ENCODE measurements around the gene RHOD. TPM values are rescaled to one million over a fixed set of nuclear protein-coding genes. Genes with fewer than 3 reads are reported as not detected.
A peak's percentile ranks its signal among the peaks of the same experiment; 100 is the strongest.

RHOD gene
- total and polyA plus RNA-seq, 12 donors, result 1.3 to 52.2 (median 3.5) TPM

- Histone ChIP-seq H3K36me3 (replicated peaks in 1 of 2) (no peaks in the 10 kb centered on the region), H3K9me3 (replicated peaks in 1 of 3) (no peaks in the 10 kb centered on the region), H3K27me3 (no peaks in the 10 kb centered on the region), H3K27ac (no peak overlapping the region), H3K4me3 (no peak overlapping the region), H3K4me1 (replicated peaks in 1 of 2) (peaks cover 0 to 10% of the 10 kb centered on the region in 2 donors)
- no peak for DNase-seq
- TF ChIP-seq CTCF (IDR thresholded peaks at IDR 0.05) (no peak), POLR2A (IDR thresholded peaks at IDR 0.05) (no peak)
- intact Hi-C loops (cut with DNase I), result no loop called here
- 84 to 97% (median 90%) methylated on average over 6 of the region's 6 CpGs for WGBS, 4 donors
Observed at GRCh38 chr11:67020949-67021348, 35.7 kb upstream of the RHOD start.

GRCh38 chr11:67022341-67022933 is 34.2 kb upstream of the RHOD start:
- no peaks in the 10 kb centered on the region for H3K36me3 ChIP-seq (replicated peaks in 1 of 2)
- no peaks in the 10 kb centered on the region for H3K9me3 ChIP-seq (replicated peaks in 1 of 3)
- H3K4me3 ChIP-seq, result peak overlapping the region in 1 of 4 donors; percentile 58
- no peaks in the 10 kb centered on the region for H3K27me3 ChIP-seq
- peak; percentile 47 to 79 (median 56) for DNase-seq
- intact Hi-C loops (cut with DNase I), result no loop called here
- 11 to 23% (median 18%) methylated on average over 10 to 20 of the region's 20 CpGs for WGBS, 4 donors
- H3K27ac ChIP-seq, result peak overlapping the region in 1 of 5 donors; percentile 20
- TF ChIP-seq POLR2A (IDR thresholded peaks at IDR 0.05) (no peak), CTCF (IDR thresholded peaks at IDR 0.05) (no peak)
- peaks cover 0 to 10% of the 10 kb centered on the region in 2 donors for H3K4me1 ChIP-seq (replicated peaks in 1 of 2)

GRCh38 chr11:67022961-67023956 is 33.4 kb upstream of the RHOD start, which contains the start of gene SYT12:
TSS of gene SYT12 (plus strand) at chr11:67023134. CDS start at chr11:67030145, 7,011 bp downstream.
- Histone ChIP-seq H3K9me3 (replicated peaks in 1 of 3) (no peaks in the 10 kb centered on the region), H3K36me3 (replicated peaks in 1 of 2) (no peaks in the 10 kb centered on the region), H3K4me1 (replicated peaks in 1 of 2) (peaks cover 0 to 10% of the 10 kb centered on the region in 2 donors), H3K27ac (peak within 1 kb of the TSS in 1 of 5 donors; percentile 20), H3K27me3 (no peaks in the 10 kb centered on the region), H3K4me3 (peak within 1 kb of the TSS in 1 of 4 donors; percentile 58)
- peak in 2 of 7 donors; percentile 31 to 36 for DNase-seq
- 2 to 5% (median 3%) methylated on average over 11 to 113 of the region's 118 CpGs for WGBS, 4 donors
- TF ChIP-seq CTCF (IDR thresholded peaks at IDR 0.05), result no peak
- peak in 1 of 2 donors; percentile 17 for TF ChIP-seq POLR2A (IDR thresholded peaks at IDR 0.05)
- intact Hi-C loops (cut with DNase I), result no loop called here

- no peak for TF ChIP-seq CTCF (IDR thresholded peaks at IDR 0.05)
- TF ChIP-seq POLR2A (IDR thresholded peaks at IDR 0.05), result no peak
- Histone ChIP-seq H3K9me3 (replicated peaks in 1 of 3) (no peaks in the 10 kb centered on the region), H3K36me3 (replicated peaks in 1 of 2) (no peaks in the 10 kb centered on the region), H3K27me3 (no peaks in the 10 kb centered on the region), H3K4me3 (peak overlapping the region in 1 of 4 donors; percentile 58), H3K4me1 (replicated peaks in 1 of 2) (peaks cover 0 to 10% of the 10 kb centered on the region in 2 donors), H3K27ac (no peak overlapping the region)
- DNase-seq, result no peak
- intact Hi-C loops (cut with DNase I), result no loop called here
- WGBS, 4 donors, result 25 to 49% (median 41%) methylated on average over 4 to 6 of the region's 6 CpGs
Observed at GRCh38 chr11:67023957-67024353, 32.7 kb upstream of the RHOD start.
